ENCODE results near the gene TBC1D32. TPM values are rescaled to one million over a fixed set of nuclear protein-coding genes. Genes with fewer than 3 reads are reported as not detected.
"Not testable (repeated sequence)": the region's sequence is repeated elsewhere in the genome, so short reads cannot be mapped to it uniquely, and the experiment has no call there.

Gene TBC1D32
- total RNA-seq, 2 experiments from 2014 or later, result 9.4 to 9.8 TPM

DNA sequence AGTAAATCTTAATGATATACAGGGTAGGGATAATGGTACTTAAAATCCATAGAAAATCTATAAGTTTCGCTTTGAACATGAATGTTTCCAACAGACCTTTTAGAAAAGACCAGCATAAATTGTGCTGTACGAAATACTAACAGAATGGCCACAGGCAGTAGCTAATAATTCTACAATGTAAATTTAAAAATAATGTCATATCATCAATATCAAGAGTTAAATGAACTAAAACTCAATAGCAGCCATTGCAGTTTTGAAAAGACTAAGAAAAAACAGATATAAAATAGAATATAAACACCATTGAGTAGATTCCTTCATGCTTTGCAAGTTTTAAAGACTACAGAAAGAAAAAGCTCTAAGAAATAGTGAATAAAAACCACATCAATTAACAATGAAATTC is 14.7 kb downstream of the TBC1D32 start:
- H3K9me3 Mint-ChIP-seq, result no peaks in the 10 kb centered on the region
- H3K4me1 ChIP-seq (ENCODE audit: insufficient read depth, low read length), result no peaks in the 10 kb centered on the region
- no peaks in the 10 kb centered on the region for H3K9me3 ChIP-seq (ENCODE audit: control insufficient read depth in 1 of 2, insufficient read depth in 1 of 2, low read length in 2 of 2)
- H3K36me3 ChIP-seq (ENCODE audit: insufficient read depth, low read length), result peaks cover 3% of the 10 kb centered on the region
- intact Hi-C loops (cut with DNase I, micrococcal nuclease), result loop anchor here in 1 of 2 experiments (10.0 kb wide), 1 partner anchor 715 kb away; no protein-coding TSS in a partner anchor
- ATAC-seq (ENCODE audit: poor library complexity), result no peak
- POLR2A ChIA-PET, result interaction anchor here (0.6 kb wide), 1 partner anchor 201 kb away, joined by 4 read pairs; no protein-coding TSS in a partner anchor
- CTCF ChIA-PET, result interaction anchor here (1.2 kb wide), 1 partner anchor 12 kb away, joined by 3 read pairs; no protein-coding TSS in a partner anchor
- H3K27me3 Mint-ChIP-seq, result no peaks in the 10 kb centered on the region
- H3K27me3 ChIP-seq (ENCODE audit: control insufficient read depth in 1 of 2, insufficient read depth in 2 of 2, low read length in 2 of 2), result no peaks in the 10 kb centered on the region
- no peak for DNase-seq
- peaks cover 38% of the 10 kb centered on the region for H3K36me3 Mint-ChIP-seq (ENCODE audit: low read depth)
- H3K4me1 Mint-ChIP-seq (ENCODE audit: low read depth), result no peaks in the 10 kb centered on the region
- no peak overlapping the region for H3K4me3 ChIP-seq (ENCODE audit: low read length)
- TF ChIP-seq, protein P1, sequence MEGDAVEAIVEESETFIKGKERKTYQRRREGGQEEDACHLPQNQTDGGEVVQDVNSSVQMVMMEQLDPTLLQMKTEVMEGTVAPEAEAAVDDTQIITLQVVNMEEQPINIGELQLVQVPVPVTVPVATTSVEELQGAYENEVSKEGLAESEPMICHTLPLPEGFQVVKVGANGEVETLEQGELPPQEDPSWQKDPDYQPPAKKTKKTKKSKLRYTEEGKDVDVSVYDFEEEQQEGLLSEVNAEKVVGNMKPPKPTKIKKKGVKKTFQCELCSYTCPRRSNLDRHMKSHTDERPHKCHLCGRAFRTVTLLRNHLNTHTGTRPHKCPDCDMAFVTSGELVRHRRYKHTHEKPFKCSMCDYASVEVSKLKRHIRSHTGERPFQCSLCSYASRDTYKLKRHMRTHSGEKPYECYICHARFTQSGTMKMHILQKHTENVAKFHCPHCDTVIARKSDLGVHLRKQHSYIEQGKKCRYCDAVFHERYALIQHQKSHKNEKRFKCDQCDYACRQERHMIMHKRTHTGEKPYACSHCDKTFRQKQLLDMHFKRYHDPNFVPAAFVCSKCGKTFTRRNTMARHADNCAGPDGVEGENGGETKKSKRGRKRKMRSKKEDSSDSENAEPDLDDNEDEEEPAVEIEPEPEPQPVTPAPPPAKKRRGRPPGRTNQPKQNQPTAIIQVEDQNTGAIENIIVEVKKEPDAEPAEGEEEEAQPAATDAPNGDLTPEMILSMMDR (IDR thresholded peaks at IDR 0.05), result no peak
- no peak overlapping the region for H3K27ac Mint-ChIP-seq
- no peak overlapping the region for H3K27ac ChIP-seq (ENCODE audit: low read depth in 1 of 2, low read length in 2 of 2)
- no peak overlapping the region for H3K4me3 Mint-ChIP-seq

DNA sequence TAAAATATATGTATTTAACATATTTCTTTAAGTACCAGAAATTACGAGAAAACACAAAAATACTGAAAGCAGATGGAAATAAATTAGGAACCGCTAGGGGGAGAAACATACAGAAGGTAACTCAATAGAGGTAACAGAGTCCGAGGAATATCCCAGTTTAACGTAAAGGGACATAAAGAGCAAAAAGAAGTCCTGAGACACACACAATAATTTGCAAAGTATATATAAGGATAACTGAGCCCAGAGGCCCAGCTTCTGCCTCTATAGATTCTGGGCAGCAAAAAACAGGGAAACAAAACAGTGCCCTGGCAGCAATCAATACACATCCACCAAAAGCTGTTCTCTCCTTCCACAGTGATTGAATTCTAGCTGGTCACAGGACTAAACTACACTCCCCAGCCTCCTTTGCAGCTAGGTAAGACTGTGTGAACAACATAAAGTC is 15.1 kb downstream of the TBC1D32 start:
- Histone ChIP-seq H3K27me3 (ENCODE audit: control insufficient read depth in 1 of 2, insufficient read depth in 2 of 2, low read length in 2 of 2) (no peaks in the 10 kb centered on the region), H3K27ac (ENCODE audit: low read depth in 1 of 2, low read length in 2 of 2) (no peak overlapping the region), H3K36me3 (ENCODE audit: insufficient read depth, low read length) (peaks cover 3% of the 10 kb centered on the region), H3K4me3 (ENCODE audit: low read length) (no peak overlapping the region), H3K4me1 (ENCODE audit: insufficient read depth, low read length) (no peaks in the 10 kb centered on the region), H3K9me3 (ENCODE audit: control insufficient read depth in 1 of 2, insufficient read depth in 1 of 2, low read length in 2 of 2) (no peaks in the 10 kb centered on the region)
- intact Hi-C loops (cut with DNase I, micrococcal nuclease), result loop anchor here in 1 of 2 experiments (10.0 kb wide), 1 partner anchor 716 kb away; no protein-coding TSS in a partner anchor
- ChIA-PET CTCF (interaction anchor here (1.2 kb wide), 1 partner anchor 11 kb away, joined by 3 read pairs; no protein-coding TSS in a partner anchor), POLR2A (interaction anchor here (0.6 kb wide), 1 partner anchor 200 kb away, joined by 4 read pairs; no protein-coding TSS in a partner anchor)
- peak in 3 of 14 experiments; percentile 2 to 25 (median 11) for DNase-seq
- no peaks in the 10 kb centered on the region for H3K9me3 Mint-ChIP-seq
- peaks cover 43% of the 10 kb centered on the region for H3K36me3 Mint-ChIP-seq (ENCODE audit: low read depth)
- no peaks in the 10 kb centered on the region for H3K27me3 Mint-ChIP-seq
- ATAC-seq (ENCODE audit: poor library complexity), result no peak
- H3K4me3 Mint-ChIP-seq, result no peak overlapping the region
- no peak overlapping the region for H3K27ac Mint-ChIP-seq
- H3K4me1 Mint-ChIP-seq (ENCODE audit: low read depth), result no peaks in the 10 kb centered on the region
- TF ChIP-seq, protein P1 (IDR thresholded peaks at IDR 0.05), result peak; percentile 53

DNA sequence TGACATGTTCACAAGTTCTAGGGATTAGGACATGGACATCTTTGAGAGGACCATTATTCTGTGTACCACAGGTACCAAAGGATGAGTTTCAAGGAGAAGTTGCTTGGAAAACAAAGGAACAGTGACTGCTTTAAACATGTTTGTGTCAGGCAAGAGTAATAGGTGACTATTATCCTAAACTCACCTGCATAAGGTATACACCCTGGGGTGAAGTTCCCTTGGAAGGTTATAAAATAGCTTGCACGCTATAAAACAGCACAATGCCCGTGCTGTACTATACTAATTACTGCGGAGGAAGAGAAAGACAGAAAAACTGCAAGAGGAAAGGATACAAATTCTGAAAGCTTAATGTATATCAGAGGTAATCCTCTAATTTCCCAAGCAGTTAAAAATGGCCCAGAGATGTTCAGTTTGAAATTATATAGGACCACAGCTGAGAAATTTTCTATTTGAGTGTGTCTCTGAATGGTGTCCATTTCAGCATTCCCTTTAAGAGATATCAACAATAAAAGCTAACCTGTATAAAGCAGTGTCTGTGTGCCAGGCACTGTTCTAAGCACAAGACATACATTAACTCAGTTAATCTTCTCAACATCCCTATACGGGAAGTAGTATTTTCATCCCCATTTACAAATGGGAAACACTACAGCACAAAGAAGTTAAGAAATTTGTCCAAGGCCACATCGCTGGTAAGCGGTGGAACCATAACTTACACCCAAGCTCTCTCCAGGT is 19.7 kb downstream of the TBC1D32 start:
- TF ChIP-seq, protein P1 (IDR thresholded peaks at IDR 0.05), result no peak
- POLR2A ChIA-PET, result no interaction called here
- Histone ChIP-seq H3K27me3 (ENCODE audit: control insufficient read depth in 1 of 2, insufficient read depth in 2 of 2, low read length in 2 of 2) (no peaks in the 10 kb centered on the region), H3K9me3 (ENCODE audit: control insufficient read depth in 1 of 2, insufficient read depth in 1 of 2, low read length in 2 of 2) (no peaks in the 10 kb centered on the region), H3K36me3 (ENCODE audit: insufficient read depth, low read length) (peaks cover 3% of the 10 kb centered on the region), H3K27ac (ENCODE audit: low read depth in 1 of 2, low read length in 2 of 2) (no peak overlapping the region), H3K4me3 (ENCODE audit: low read length) (no peak overlapping the region), H3K4me1 (ENCODE audit: insufficient read depth, low read length) (no peaks in the 10 kb centered on the region)
- intact Hi-C loops (cut with DNase I, micrococcal nuclease), result loop anchor here in 1 of 2 experiments (10.0 kb wide), 1 partner anchor 720 kb away; no protein-coding TSS in a partner anchor
- CTCF ChIA-PET, result no interaction called here
- H3K4me1 Mint-ChIP-seq (ENCODE audit: low read depth), result no peaks in the 10 kb centered on the region
- ATAC-seq (ENCODE audit: poor library complexity) (no peak), DNase-seq (no peak)
- no peak overlapping the region for H3K4me3 Mint-ChIP-seq
- H3K27me3 Mint-ChIP-seq, result no peaks in the 10 kb centered on the region
- H3K27ac Mint-ChIP-seq, result no peak overlapping the region
- peaks cover 2% of the 10 kb centered on the region for H3K9me3 Mint-ChIP-seq
- H3K36me3 Mint-ChIP-seq (ENCODE audit: low read depth), result peaks cover 51% of the 10 kb centered on the region

DNA sequence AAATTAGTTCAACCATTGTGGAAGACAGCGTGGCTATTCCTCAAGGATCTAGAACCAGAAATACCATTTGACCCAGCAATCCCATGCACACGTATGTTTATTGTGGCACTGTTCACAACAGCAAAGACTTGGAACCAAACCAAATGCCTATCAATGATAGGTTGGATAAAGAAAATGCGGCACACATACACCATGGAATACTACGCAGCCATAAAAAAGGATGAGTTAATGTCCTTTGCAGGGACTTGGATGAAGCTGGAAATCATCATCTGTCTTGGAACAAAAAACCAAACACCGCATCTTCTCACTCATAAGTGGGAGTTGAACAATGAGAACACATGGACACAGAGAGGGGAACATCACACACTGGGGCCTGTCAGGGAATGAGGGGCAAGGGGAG is 22.5 kb downstream of the TBC1D32 start:
- H3K4me1 Mint-ChIP-seq (ENCODE audit: low read depth); H3K9me3 Mint-ChIP-seq; H3K4me1 ChIP-seq (ENCODE audit: insufficient read depth, low read length); H3K4me3 ChIP-seq (ENCODE audit: low read length); POLR2A ChIA-PET; H3K27ac Mint-ChIP-seq; CTCF ChIA-PET; H3K27me3 ChIP-seq (ENCODE audit: control insufficient read depth in 1 of 2, insufficient read depth in 2 of 2, low read length in 2 of 2); ATAC-seq (ENCODE audit: poor library complexity); H3K36me3 ChIP-seq (ENCODE audit: insufficient read depth, low read length); H3K9me3 ChIP-seq (ENCODE audit: control insufficient read depth in 1 of 2, insufficient read depth in 1 of 2, low read length in 2 of 2); H3K27ac ChIP-seq (ENCODE audit: low read depth in 1 of 2, low read length in 2 of 2); H3K27me3 Mint-ChIP-seq; H3K4me3 Mint-ChIP-seq; DNase-seq: not testable (repeated sequence)
- peaks cover 44% of the 10 kb centered on the region for H3K36me3 Mint-ChIP-seq (ENCODE audit: low read depth)
- intact Hi-C loops (cut with DNase I, micrococcal nuclease), result loop anchor here in 1 of 2 experiments (10.0 kb wide), 1 partner anchor 723 kb away; no protein-coding TSS in a partner anchor

All from CD4-positive, alpha-beta T cell (primary cell).